Mucosa of descending colon (tissue), 3 donors: ENCODE measurements around the gene HDAC4. TPM values are rescaled to one million over a fixed set of nuclear protein-coding genes. Genes with fewer than 3 reads are reported as not detected.

Experiments used
- ATAC-seq: fragments of 200-7000 bp; cut with Tn5 transposase; one replicate; pipeline ENCODE4 v1.9.1; 2020; ENCODE audit warnings: mild to moderate bottlenecking, moderate library complexity
- DNase-seq, 3 donors: peaks; one replicate each; pipeline ENCODE4 v3.0.0-alpha.2; 2020
- H3K36me3 ChIP-seq: fragments of 200-600 bp; one replicate; pipeline ENCODE4 v1.8.0; 2021; ENCODE audit warnings: low read depth, mild to moderate bottlenecking
- H3K4me1 ChIP-seq: fragments of 200-600 bp; one replicate; pipeline ENCODE4 v1.8.0; 2021; ENCODE audit warnings: low read depth, mild to moderate bottlenecking
- H3K4me3 ChIP-seq: fragments of 200-600 bp; one replicate; pipeline ENCODE4 v1.8.0; 2021; ENCODE audit warnings: mild to moderate bottlenecking
- H3K9me3 ChIP-seq: fragments of 200-600 bp; one replicate; pipeline ENCODE4 v1.8.0; 2021; ENCODE audit warnings: mild to moderate bottlenecking
- intact Hi-C, 2 donors: fragments of 100-400 bp; cut with DNase I in 1 of 2; cut with micrococcal nuclease in 1 of 2; formaldehyde crosslinking; loops; one replicate each; pipeline versions ENCODE4 v1.11.0 to v1.11.1; 2022; cut with DNase I, micrococcal nuclease
- total RNA-seq, 3 donors: library from RNA; stranded (reverse); fragmentation: NEBNext Ultra II Directional in 2 of 3; extraction: Animal tissue kit (Norgen Biotek cat#: 25700) in 2 of 3; gene quantifications; one replicate each; pipeline versions ENCODE4 v1.2.1 to v1.2.4, GENCODE V29; 2021 to 2023
- TF ChIP-seq, protein P1 (sequence below): fragments of 200-600 bp; IDR thresholded peaks from one replicate; pipeline ENCODE4 v1.8.0; 2022; ENCODE audit warnings: antibody characterized with exemption, mild to moderate bottlenecking
- donor health status: DM: no; HTN: no; CAD: no; lungs with moderate emphysema.
- donor health status: DM: no; HTN: no; CAD: no.
- donor health status: DM: no; HTN: yes; CAD: no.

Gene HDAC4
- total RNA-seq, 3 donors from 2014 or later: 41.4 to 147 (median 44.0) TPM

DNA sequence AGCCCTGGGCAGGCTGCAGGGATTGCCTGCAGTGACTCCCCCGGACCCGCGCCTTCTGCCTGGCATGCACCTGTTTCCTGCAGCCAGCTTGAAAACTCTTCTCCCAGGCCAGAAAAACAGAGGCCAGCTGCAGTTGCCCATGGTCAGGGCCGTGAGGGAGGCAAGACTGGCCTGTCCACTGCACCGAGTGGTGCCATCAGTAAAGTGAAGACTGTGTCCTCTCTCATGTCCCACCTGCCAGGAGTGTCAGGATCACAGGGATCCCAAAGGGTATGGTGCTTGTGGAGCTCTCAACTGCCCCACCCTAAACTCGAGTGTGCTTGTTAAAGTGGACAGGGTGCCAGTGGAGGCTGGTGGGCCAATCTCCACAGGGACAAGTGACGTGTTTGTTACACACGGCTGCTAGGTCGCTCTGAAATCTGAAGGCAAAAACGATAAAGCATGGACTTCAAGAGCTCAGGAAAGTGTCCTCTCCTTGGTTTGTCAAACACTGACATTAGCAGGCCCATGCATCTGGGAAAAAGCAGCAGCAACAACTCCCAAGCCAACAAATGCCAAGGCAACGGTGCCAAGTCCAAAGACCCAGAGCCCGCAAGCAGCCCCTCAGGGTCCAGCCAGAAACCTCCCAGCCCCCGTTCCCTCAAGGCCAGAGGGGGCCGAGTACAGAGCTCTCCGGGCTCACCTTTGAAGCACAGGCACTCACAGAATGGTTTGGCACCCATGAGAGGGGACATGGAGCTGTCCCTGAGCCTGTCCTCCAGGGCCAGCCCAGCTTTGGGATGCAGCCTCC lies 213.2 kb downstream of the HDAC4 start:
- intact Hi-C loops: no loop called here
- no peak for ATAC-seq
- DNase-seq: peak in 2 of 3 donors; percentile 5 to 25

DNA sequence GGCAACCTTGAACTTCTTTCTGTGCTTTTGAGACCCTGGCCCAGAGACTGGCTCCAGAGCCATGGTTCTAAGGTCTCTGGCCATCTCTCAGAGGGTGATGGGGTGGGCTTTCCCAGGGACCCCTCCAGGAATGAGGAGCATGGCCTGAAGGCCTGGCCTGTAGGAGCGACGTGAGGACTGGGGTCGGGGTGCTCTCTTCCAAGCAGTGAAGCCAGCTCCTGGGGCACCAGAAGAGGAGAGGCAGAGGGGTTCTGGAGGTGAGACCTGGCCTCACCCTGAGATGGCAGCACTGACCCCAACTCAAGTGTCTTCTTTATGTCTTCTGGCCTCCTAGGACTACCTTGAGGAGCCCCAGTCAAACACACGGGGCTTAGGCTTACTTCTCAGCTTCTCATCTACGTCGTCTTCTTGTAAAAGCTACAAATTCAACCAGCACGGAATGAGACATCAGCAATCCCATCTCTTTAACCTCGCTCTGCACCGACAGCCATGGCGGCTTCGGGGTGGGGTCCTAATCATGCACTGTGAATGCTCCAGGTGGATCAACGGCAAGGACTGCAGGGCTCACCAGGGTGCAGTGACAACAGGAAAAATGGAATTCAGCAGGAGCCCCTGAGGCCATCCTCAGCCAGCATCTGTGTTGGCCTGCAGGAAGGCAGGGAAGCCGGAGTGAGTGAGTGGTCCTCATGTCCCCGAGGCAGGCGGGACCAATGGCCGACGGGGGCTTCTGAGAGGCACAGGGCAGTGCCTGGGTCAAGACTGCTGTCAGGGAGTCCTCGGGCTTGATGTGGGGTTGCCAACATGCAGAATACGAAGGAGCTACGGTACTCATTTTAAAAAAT lies 214.1 kb downstream of the HDAC4 start:
- Histone ChIP-seq H3K4me1 (no peaks in the 10 kb centered on the region), H3K9me3 (peaks cover 6% of the 10 kb centered on the region), H3K36me3 (no peaks in the 10 kb centered on the region), H3K4me3 (no peak overlapping the region)
- TF ChIP-seq, protein P1, sequence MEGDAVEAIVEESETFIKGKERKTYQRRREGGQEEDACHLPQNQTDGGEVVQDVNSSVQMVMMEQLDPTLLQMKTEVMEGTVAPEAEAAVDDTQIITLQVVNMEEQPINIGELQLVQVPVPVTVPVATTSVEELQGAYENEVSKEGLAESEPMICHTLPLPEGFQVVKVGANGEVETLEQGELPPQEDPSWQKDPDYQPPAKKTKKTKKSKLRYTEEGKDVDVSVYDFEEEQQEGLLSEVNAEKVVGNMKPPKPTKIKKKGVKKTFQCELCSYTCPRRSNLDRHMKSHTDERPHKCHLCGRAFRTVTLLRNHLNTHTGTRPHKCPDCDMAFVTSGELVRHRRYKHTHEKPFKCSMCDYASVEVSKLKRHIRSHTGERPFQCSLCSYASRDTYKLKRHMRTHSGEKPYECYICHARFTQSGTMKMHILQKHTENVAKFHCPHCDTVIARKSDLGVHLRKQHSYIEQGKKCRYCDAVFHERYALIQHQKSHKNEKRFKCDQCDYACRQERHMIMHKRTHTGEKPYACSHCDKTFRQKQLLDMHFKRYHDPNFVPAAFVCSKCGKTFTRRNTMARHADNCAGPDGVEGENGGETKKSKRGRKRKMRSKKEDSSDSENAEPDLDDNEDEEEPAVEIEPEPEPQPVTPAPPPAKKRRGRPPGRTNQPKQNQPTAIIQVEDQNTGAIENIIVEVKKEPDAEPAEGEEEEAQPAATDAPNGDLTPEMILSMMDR: no peak
- intact Hi-C loops: no loop called here
- ATAC-seq (no peak), DNase-seq (no peak)

More for the DNA sequence above, 213.2 kb downstream of the HDAC4 start:
- TF ChIP-seq, protein P1: no peak
- Histone ChIP-seq H3K4me1 (no peaks in the 10 kb centered on the region), H3K36me3 (no peaks in the 10 kb centered on the region), H3K9me3 (peaks cover 6% of the 10 kb centered on the region), H3K4me3 (no peak overlapping the region)

DNA sequence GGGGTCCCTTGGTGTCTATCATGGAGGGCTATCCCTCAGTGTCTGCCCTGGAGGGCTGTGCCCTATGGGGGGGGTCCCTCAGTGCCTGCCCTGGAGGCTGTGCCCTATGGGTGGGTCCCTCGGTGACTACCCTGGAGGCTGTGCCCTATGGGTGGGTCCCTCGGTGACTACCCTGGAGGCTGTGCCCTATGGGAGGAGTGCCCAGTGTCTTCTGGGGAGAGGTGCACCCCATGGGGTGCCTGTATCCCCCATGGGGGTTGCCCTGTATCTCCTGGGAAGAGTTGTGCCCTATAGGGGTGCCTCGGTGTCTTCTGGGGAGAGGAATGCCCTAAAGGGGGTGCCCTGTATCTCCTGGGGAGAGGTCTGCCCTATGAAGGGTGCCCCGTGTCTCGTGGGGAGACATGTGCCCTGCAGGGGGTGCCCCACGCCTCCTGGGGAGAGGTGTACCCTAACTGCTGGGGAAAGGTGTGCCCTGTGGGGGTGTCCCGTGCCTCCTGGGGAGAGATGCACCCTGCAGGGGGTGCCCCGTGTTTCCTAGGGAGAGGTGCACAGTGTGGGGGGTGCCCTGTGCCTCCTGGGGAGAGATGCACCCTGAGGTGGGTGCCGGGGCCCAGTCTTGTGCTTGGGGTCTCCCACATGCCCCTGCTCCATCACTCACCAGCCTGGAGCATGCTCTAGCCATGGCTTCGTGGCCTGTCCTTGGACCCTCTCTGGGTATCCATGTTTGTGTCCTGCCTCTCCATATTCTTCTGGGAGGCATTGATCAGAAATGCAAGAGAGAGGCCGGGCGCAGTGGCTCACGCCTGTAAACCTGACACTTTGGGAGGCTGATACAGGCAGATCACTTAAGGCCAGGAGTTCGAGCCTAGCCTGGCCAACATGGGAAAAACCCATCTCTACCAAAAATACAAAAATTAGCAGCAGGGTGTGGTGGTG lies 215.6 kb downstream of the HDAC4 start:
- TF ChIP-seq, protein P1: no peak
- intact Hi-C loops: no loop called here
- no peaks in the 10 kb centered on the region for H3K4me1 ChIP-seq
- peaks cover 6% of the 10 kb centered on the region for H3K9me3 ChIP-seq
- ATAC-seq: no peak
- no peak overlapping the region for H3K4me3 ChIP-seq
- peak in 1 of 3 donors; percentile 14 for DNase-seq
- no peaks in the 10 kb centered on the region for H3K36me3 ChIP-seq

DNA sequence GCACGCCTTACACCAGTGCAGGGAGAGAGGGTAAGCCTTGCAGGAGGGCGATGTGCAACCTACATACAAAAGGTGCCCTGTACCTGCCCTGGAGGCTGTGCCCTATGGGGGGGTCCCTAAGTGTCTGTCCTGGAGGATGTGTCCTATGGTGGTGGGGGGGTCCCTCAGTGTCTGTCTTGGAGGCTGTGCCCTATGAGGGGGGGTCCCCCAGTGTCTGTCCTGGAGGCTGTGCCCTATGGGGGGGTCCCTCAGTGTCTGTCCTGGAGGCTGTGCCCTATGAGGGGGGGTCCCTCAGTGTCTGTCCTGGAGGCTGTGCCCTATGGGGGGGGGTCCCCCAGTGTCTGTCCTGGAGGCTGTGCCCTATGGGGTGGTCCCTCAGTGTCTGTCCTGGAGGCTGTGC lies 216.6 kb downstream of the HDAC4 start:
- TF ChIP-seq, protein P1: no peak
- intact Hi-C loops: no loop called here
- H3K4me3 ChIP-seq: no peak overlapping the region
- DNase-seq: peak in 1 of 3 donors; percentile 14
- no peak for ATAC-seq
- no peaks in the 10 kb centered on the region for H3K4me1 ChIP-seq
- H3K9me3 ChIP-seq: peaks cover 6% of the 10 kb centered on the region
- no peaks in the 10 kb centered on the region for H3K36me3 ChIP-seq
